ENCODE measurements around the gene SFMBT2.
"Not testable (repeated sequence)": the region's sequence is repeated elsewhere in the genome, so short reads cannot be mapped to it uniquely, and the experiment has no call there.

SFMBT2 gene

DNA sequence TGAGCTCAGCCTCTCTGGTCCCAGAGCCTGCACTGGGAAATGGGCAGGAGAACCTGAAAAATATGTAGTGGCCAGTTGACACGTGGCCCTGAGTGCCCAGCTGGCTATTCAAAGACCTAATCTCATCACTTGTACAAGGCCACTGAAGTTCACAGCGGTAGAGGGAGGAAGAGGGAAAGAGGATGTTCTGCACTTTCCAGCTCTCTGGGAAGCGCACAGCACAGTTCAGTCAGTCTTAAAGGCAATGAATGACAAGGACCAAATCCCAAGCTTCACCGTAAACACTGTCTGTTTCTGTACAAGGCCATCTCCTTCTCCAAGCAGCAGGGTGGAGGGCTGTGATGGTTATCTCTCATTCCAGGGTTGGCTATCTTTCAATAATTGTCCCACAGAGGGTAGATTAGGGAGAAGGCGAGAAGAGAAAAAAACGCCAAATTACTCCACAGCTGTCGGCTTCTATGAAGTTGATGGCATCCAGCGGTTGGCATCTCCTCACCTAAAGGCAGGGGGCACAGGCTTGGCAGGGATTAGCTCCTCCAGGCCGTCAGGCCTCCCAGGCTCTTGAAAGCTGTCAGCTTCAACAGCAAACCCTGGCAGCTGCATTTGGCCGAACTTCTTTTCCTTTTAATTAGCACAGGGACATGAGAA is 10.6 kb downstream of the SFMBT2 start:
- no peak for ATAC-seq

DNA sequence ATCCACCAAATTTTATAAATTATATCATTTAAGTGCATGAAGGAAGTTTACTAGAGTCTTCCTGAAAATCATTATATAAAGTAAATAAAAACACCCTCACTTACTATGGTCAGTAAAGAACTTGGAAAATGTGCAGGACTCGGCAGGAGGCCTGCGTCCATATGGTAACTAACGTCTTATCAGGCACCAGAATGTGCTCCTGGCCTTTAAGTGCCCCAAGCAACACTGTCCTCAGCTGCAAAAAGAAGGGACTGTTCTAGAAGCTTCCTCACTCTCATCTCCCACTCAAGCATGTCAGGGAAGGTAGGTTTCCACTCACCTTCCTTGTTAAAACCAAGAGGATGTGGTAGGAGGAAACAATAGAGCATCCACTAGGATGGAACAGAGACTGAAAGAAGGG is 11.3 kb downstream of the SFMBT2 start:
- no peak for ATAC-seq

GRCh38 chr10:7397049-7398035 is 13.5 kb downstream of the SFMBT2 start:
- peak; percentile 90 to 98 for ATAC-seq

DNA sequence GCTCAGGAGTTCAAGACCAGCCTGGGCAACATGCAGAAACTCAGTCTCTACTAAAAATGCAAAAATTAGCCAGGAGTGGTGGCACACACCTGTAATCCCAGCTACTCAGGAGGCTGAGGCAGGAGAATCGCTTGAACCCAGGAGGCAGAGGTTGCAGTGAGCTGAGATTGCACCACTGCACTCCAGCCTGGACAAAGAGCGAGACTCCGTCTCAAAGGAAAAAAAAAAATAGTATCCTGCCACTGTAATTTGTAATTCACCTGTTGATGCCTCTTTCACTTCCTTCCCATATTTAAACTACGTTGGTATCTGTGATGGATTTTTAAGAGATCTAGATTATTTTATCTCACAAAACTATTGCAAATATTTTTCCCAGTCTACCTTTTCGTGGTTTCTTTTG is 18.5 kb downstream of the SFMBT2 start:
- not testable (repeated sequence) for ATAC-seq

GRCh38 chr10:7391748-7392147 is 19.1 kb downstream of the SFMBT2 start:
- ATAC-seq, result no peak

GRCh38 chr10:7390689-7391110 is 20.1 kb downstream of the SFMBT2 start:
- not testable (repeated sequence) for ATAC-seq

- ATAC-seq, result no peak
These were observed 21.0 kb downstream of the SFMBT2 start for GRCh38 chr10:7389844-7390243.

GRCh38 chr10:7389346-7389745 is 21.5 kb downstream of the SFMBT2 start:
- no peak for ATAC-seq

DNA sequence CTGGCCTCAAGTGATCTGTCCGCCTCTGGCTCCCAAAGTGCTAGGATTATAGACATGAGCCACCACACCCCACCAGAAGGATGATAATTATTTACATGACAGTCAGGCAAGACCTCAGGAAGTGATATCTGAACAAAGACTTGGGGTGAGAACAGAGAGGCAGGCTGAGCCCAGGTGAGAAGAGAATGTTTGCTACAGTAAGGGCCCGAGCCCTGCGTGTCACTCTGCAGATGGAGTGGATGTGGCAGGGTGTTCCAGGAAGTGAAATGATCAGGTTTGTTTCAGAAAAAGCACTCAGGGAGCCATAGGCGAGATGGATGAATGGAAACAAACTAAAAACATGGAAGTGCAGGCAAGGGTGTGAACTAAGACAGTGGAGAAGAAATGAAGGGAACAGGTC is 22.2 kb downstream of the SFMBT2 start:
- peak; percentile 80 to 81 for ATAC-seq

- ATAC-seq, result not testable (repeated sequence)
These were observed 22.7 kb downstream of the SFMBT2 start for GRCh38 chr10:7388149-7388548.

DNA sequence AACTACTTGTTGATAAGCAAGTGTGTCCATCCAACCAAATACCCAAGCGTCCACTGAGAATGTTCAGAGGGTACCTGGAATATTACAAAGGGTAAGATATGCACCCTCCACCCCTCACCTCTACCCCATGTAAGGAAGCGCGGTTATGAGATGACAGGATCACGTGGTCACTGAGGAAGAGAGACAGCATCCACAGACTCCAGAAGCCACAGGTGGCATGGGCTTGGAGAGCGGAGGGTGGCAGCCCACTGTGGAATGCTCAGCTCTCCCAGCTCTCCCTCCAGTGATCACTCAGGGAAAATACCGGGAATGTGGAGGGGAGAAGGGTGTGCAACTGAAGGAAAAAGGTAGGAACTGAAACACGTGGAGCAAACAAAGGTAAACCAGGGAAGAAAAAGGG is 25.7 kb downstream of the SFMBT2 start:
- no peak for ATAC-seq

GRCh38 chr10:7383442-7383841 is 27.4 kb downstream of the SFMBT2 start:
- peak in 1 of 2 donors; percentile 24 for ATAC-seq

DNA sequence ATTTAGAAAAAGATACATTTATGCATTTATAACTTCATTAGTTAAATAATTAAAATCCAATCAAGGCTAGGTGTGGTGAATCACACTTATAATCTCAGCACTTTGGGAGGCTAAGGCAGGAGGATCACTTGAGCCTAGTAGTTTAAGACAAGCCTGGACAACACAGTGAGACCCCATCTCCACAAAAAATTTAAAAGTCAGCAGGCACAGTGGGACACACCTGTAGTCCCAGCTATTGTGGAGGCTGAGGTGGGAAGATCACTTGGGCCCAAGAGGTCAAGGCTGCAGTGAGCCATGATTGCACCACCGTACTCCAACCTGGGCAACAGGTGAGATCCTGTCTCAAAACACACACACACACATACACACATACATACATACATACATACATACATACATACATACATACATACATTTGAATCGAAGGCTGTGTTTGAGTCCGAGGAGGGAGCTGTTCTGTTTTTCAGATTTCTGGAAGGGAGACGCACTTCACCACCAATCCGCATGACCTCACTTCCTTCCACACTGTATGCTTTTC is 30.1 kb downstream of the SFMBT2 start:
- ATAC-seq, result no peak

GRCh38 chr10:7378602-7379403 is 32.0 kb downstream of the SFMBT2 start:
- ATAC-seq, result no peak

DNA sequence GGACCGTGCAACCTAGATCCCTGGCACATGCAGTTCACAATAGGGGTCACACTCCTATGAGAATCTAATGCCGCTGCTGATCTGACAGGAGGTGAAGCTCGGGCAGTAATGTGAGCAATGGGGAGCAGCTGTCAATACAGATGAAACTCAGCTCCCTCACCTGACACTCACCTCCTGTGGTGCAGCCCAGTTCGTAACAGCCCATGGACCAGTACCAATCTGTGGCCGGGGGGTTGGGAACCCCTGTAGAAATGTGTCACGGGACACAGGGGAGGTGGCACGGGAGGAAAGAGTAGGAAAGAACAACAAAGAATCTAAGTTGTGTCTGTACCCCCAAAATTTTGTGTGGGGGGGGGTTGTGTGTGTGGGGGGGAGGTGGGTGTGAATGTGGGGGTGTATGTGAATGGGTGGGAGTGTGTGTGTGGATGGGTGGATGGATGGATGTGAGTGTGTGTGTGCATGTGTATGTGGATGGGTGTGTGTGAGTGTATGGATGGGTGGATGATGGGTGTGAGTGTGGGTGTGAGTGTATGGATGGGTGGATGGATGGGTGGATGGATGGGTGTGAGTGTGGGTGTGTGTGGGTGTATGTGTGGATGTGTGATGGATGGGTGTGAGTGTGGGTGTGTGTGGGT is 33.1 kb downstream of the SFMBT2 start:
- no peak for ATAC-seq

GRCh38 chr10:7374795-7375194 is 36.0 kb downstream of the SFMBT2 start:
- no peak for ATAC-seq

DNA sequence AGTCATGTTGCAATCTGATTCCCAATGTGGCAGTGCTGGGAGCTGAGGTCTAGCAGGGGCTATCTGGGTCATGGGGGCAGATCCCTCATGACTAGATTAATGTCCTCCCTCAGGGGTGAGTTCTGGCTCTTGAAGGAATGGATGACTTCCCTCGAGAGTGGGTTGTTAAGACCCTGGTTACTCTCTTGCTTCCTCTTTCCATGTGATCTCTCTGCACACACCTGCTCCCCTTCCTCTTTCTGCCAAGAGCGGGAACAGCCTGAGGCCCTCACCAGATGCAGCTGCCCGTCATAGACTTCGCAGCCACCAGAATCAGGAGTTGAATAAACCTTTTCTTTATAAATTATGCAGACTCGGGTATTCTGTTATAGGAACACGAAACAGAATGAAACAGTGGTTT is 37.8 kb downstream of the SFMBT2 start:
- ATAC-seq, result no peak

- ATAC-seq, result no peak
These were observed 38.3 kb downstream of the SFMBT2 start for GRCh38 chr10:7372504-7372903.

DNA sequence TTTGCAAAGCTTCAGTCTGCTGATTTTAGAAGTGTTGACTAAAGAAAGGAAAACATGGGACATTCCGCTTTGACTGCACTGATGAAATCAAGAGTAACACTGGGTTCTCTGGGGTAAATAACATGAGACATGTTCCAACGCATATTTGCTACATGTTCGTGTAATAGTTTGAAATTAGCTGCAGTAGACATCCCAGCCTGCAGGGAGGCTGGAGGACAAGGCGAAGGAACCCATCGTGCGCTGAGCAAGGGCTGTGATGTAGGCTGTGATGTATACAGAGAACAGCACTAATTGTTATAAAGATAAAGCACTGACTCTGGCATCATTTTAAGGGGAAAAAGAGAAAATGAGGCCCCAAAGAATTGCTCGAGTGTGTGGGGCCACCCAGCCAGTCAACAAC is 40.3 kb downstream of the SFMBT2 start:
- ATAC-seq, result no peak

DNA sequence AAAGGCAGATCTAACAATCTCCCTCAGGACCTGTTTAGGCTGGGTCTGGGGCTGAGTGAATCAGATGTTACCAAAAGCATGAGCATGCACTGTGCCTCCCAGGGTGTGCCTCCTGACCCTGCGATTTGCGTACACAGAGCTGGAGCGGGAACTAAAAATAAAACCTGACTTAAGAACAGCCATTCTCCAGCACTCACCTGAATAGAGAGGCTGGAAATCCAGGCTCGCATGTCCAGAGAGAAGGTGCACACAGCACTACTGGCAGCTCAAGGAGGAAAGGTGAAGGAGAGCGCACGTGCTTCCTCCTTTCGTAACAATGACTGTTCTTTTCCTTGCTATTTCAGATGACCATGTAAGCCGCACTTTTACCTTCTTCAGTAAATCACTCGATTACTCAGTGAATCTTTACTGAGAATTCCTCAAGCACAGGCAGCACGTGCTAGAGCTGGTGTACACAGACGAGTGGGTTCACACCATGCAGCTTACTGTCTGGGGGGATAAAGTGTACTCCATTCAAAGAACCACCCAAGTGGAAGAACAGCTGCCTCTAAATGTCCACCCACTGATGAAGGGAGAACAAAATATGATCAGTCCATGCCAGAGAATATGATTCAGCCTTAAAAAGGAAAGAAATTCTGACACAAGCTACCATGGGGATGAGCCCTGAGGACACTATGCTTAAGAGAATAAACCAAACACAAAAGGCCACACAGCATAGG is 45.6 kb downstream of the SFMBT2 start:
- no peak for ATAC-seq

GRCh38 chr10:7364474-7364873 is 46.4 kb downstream of the SFMBT2 start:
- ATAC-seq, result no peak

- ATAC-seq, result no peak
These were observed 47.1 kb downstream of the SFMBT2 start for GRCh38 chr10:7363700-7364099.

Data from activated CD4-positive, CD25-positive, alpha-beta regulatory T cell treated with anti-CD3 and anti-CD28 coated beads, Interleukin-2, amount 50 U/mL, for 24 hours (primary cell).